Measurements from ENCODE around the gene AKAP1.

DNA sequence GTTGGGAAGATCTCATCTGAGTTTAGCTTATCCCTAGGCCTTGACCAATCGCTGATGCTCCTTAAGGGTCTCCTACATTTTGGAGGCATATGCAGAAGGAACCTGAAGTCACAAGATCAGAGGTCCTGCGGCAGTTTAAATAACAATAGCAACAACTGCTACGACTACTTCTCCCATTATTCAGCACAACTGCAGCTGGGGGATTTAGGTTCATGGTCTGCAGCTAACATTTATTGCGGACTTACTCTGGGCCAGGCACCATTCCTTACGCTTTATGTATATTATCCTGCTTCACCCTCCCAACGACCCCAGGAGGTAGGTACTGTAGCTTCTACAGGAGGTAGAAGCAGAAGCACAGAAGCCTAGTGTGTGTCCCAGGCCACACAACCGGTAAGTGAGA, 59.5 kb downstream of the AKAP1 start:
- no peak for TF ChIP-seq POLR2A (IDR thresholded peaks at IDR 0.05)
- TF ChIP-seq, protein P1, sequence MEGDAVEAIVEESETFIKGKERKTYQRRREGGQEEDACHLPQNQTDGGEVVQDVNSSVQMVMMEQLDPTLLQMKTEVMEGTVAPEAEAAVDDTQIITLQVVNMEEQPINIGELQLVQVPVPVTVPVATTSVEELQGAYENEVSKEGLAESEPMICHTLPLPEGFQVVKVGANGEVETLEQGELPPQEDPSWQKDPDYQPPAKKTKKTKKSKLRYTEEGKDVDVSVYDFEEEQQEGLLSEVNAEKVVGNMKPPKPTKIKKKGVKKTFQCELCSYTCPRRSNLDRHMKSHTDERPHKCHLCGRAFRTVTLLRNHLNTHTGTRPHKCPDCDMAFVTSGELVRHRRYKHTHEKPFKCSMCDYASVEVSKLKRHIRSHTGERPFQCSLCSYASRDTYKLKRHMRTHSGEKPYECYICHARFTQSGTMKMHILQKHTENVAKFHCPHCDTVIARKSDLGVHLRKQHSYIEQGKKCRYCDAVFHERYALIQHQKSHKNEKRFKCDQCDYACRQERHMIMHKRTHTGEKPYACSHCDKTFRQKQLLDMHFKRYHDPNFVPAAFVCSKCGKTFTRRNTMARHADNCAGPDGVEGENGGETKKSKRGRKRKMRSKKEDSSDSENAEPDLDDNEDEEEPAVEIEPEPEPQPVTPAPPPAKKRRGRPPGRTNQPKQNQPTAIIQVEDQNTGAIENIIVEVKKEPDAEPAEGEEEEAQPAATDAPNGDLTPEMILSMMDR (IDR thresholded peaks at IDR 0.05), result no peak

Data from gastroesophageal sphincter (tissue), 3 donors.